ENCODE measurements around the gene KLK4.

GRCh38 chr19:50878851-50879250, 32.3 kb downstream of the KLK4 start:
- TF ChIP-seq EZH2 (optimal IDR thresholded peaks at IDR 0.05; ENCODE audit: low read depth, low read length) (no peak), CTCF (IDR thresholded peaks at IDR 0.05; ENCODE audit: low read length) (no peak)

Measured in MM.1S (cell line).